Dendritic cell treated with granulocyte-macrophage colony-stimulating factor and Interleukin-4, amounts not matched to agents 40 ng/mL and 50 ng/mL, for 4 days (primary cell): ENCODE measurements around the gene CNIH3.
"Not testable (repeated sequence)": the region's sequence is repeated elsewhere in the genome, so short reads cannot be mapped to it uniquely, and the experiment has no call there.

ENCODE experiments used
- H3K27ac Mint-ChIP-seq: one replicate; pipeline ENCODE4 v1.8.0; 2022; ENCODE audit warnings: mild to moderate bottlenecking, mixed read lengths
- H3K27me3 Mint-ChIP-seq: one replicate; pipeline ENCODE4 v1.8.0; 2022; ENCODE audit warnings: mild to moderate bottlenecking, mixed read lengths
- H3K36me3 Mint-ChIP-seq: one replicate; pipeline ENCODE4 v1.8.0; 2022; ENCODE audit warnings: low read depth, mixed read lengths
- H3K4me1 Mint-ChIP-seq: one replicate; pipeline ENCODE4 v1.8.0; 2022; ENCODE audit warnings: low read depth, mixed read lengths
- H3K4me3 Mint-ChIP-seq: one replicate; pipeline ENCODE4 v1.8.0; 2022; ENCODE audit warnings: mild to moderate bottlenecking, moderate library complexity, mixed read lengths
- H3K9me3 Mint-ChIP-seq: one replicate; pipeline ENCODE4 v1.8.0; 2022; ENCODE audit warnings: mixed read lengths
- intact Hi-C: fragments of 100-400 bp; cut with micrococcal nuclease; formaldehyde crosslinking; loops from one replicate; pipeline ENCODE4 v1.15.0; 2022

Gene CNIH3

GRCh38 chr1:224670506-224670905 is 54.4 kb downstream of the CNIH3 start:
- no peak overlapping the region for H3K4me3 Mint-ChIP-seq
- H3K9me3 Mint-ChIP-seq: no peaks in the 10 kb centered on the region
- H3K4me1 Mint-ChIP-seq: no peaks in the 10 kb centered on the region
- H3K36me3 Mint-ChIP-seq: no peaks in the 10 kb centered on the region
- intact Hi-C loops: no loop called here
- H3K27me3 Mint-ChIP-seq: peaks cover 5% of the 10 kb centered on the region
- H3K27ac Mint-ChIP-seq: no peak overlapping the region

GRCh38 chr1:224671076-224671475 is 55.0 kb downstream of the CNIH3 start:
- H3K27me3 Mint-ChIP-seq: peaks cover 5% of the 10 kb centered on the region
- no peak overlapping the region for H3K4me3 Mint-ChIP-seq
- H3K27ac Mint-ChIP-seq: no peak overlapping the region
- H3K9me3 Mint-ChIP-seq: no peaks in the 10 kb centered on the region
- no peaks in the 10 kb centered on the region for H3K4me1 Mint-ChIP-seq
- H3K36me3 Mint-ChIP-seq: no peaks in the 10 kb centered on the region
- intact Hi-C loops: no loop called here

GRCh38 chr1:224673141-224673540 is 57.0 kb downstream of the CNIH3 start:
- Mint-ChIP-seq H3K27me3 (peaks cover 5% of the 10 kb centered on the region), H3K4me3 (no peak overlapping the region), H3K36me3 (no peaks in the 10 kb centered on the region), H3K4me1 (no peaks in the 10 kb centered on the region), H3K27ac (no peak overlapping the region), H3K9me3 (no peaks in the 10 kb centered on the region)
- intact Hi-C loops: no loop called here

GRCh38 chr1:224675590-224675989 is 59.5 kb downstream of the CNIH3 start:
- H3K4me1 Mint-ChIP-seq: no peaks in the 10 kb centered on the region
- peaks cover 5% of the 10 kb centered on the region for H3K27me3 Mint-ChIP-seq
- intact Hi-C loops: no loop called here
- no peaks in the 10 kb centered on the region for H3K36me3 Mint-ChIP-seq
- H3K4me3 Mint-ChIP-seq: no peak overlapping the region
- H3K9me3 Mint-ChIP-seq: no peaks in the 10 kb centered on the region
- H3K27ac Mint-ChIP-seq: no peak overlapping the region

DNA sequence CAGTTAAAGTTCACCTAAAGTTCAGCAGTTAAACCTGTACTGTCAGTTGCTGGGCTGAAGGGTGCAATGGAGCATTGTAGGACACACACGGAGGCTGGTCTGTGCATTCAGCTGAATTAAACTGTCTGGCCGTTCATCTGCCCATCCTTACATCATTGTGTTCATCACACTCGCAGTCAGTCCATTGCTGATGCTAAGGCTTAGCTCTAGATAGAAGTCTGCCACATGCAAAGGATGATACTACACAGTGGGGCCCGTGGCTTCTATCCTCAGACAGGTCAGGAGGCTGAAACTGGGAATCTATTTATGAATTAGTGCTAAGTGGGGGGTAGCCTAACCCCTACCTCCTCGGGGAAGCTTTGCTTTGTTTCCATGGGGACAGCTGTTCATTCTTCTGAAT is 60.4 kb downstream of the CNIH3 start:
- Mint-ChIP-seq H3K4me1 (no peaks in the 10 kb centered on the region), H3K36me3 (no peaks in the 10 kb centered on the region), H3K9me3 (no peaks in the 10 kb centered on the region), H3K27me3 (peaks cover 5% of the 10 kb centered on the region), H3K27ac (no peak overlapping the region), H3K4me3 (no peak overlapping the region)
- intact Hi-C loops: no loop called here

GRCh38 chr1:224678168-224678567 is 62.1 kb downstream of the CNIH3 start:
- H3K27me3 Mint-ChIP-seq: peaks cover 5% of the 10 kb centered on the region
- H3K9me3 Mint-ChIP-seq: no peaks in the 10 kb centered on the region
- no peaks in the 10 kb centered on the region for H3K4me1 Mint-ChIP-seq
- no peak overlapping the region for H3K4me3 Mint-ChIP-seq
- intact Hi-C loops: no loop called here
- no peak overlapping the region for H3K27ac Mint-ChIP-seq
- H3K36me3 Mint-ChIP-seq: no peaks in the 10 kb centered on the region

GRCh38 chr1:224679606-224680005 is 63.5 kb downstream of the CNIH3 start:
- Mint-ChIP-seq H3K36me3 (no peaks in the 10 kb centered on the region), H3K9me3 (no peaks in the 10 kb centered on the region), H3K27me3 (no peaks in the 10 kb centered on the region), H3K4me1 (no peaks in the 10 kb centered on the region), H3K27ac (no peak overlapping the region), H3K4me3 (no peak overlapping the region)
- intact Hi-C loops: no loop called here

DNA sequence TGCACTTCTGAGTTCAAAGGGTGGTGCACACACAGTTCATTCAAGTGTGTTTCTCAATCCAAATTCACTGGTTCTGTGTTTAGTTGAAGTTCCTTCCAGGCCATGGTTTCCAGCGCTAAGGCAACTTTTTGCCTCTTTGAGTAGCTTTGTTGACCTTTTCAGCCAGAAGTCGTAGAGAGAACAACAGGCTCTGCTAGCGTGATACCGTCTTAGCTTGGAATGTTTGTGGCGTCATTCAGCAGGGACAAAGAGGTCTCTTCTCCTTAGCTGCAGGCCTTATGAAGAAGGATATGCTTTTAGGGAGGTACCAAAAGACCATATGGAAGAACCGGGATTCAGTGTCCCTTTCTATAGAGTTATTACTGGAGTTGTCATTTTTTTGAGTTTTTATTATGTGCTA is 65.7 kb downstream of the CNIH3 start:
- no peak overlapping the region for H3K4me3 Mint-ChIP-seq
- H3K27me3 Mint-ChIP-seq: peaks cover 2% of the 10 kb centered on the region
- no peak overlapping the region for H3K27ac Mint-ChIP-seq
- intact Hi-C loops: no loop called here
- no peaks in the 10 kb centered on the region for H3K4me1 Mint-ChIP-seq
- no peaks in the 10 kb centered on the region for H3K9me3 Mint-ChIP-seq
- no peaks in the 10 kb centered on the region for H3K36me3 Mint-ChIP-seq

DNA sequence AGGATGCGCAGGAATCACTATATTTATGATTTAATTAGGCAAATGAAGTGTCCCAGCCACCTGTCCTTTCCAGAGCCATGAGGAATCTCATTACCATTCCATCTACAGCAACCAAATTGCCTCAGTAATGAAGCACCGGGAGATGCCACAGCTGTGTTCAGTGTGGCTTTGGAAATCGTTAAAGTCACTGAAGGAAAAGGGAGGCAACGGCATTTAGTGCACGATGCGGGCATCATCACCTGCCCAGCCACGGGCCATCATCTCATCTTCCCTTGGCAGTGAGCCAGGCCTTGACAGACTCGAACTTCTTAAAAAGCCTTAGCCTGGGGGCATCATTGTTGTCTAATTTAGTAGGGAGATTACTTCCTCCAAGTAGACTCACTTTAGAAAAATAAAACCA is 67.8 kb downstream of the CNIH3 start:
- H3K36me3 Mint-ChIP-seq: no peaks in the 10 kb centered on the region

DNA sequence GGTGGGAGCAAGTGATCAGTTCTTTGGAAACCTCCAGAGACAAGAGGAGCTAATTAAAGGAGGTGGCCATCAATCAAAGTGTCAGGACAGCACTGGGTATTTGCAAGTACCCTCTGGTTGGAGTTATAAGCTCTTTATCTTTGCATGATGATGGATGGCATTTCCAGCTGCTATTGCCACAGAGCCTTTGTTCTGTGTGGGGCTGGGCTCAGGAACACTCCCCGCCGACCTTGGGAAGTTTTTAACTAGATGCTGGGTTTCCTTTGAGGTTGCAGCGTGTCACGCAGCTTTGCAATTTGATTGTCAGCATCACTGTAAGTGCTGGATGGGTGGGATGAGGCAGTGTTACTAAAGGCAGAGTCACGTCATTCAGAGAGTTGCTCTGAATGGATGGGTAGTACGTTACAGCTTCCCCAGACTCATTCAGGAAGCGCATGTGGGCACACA is 68.9 kb downstream of the CNIH3 start:
- Mint-ChIP-seq H3K4me1 (no peaks in the 10 kb centered on the region), H3K27me3 (peaks cover 2% of the 10 kb centered on the region), H3K36me3 (no peaks in the 10 kb centered on the region), H3K4me3 (no peak overlapping the region), H3K9me3 (no peaks in the 10 kb centered on the region), H3K27ac (no peak overlapping the region)
- intact Hi-C loops: no loop called here

More for the DNA sequence above, 67.8 kb downstream of the CNIH3 start:
- Mint-ChIP-seq H3K4me3 (no peak overlapping the region), H3K4me1 (no peaks in the 10 kb centered on the region), H3K27ac (no peak overlapping the region), H3K27me3 (peaks cover 2% of the 10 kb centered on the region), H3K9me3 (no peaks in the 10 kb centered on the region)
- intact Hi-C loops: no loop called here

GRCh38 chr1:224686140-224686539 is 70.0 kb downstream of the CNIH3 start:
- H3K27me3 Mint-ChIP-seq, intact Hi-C loops, H3K9me3 Mint-ChIP-seq, H3K4me3 Mint-ChIP-seq, H3K4me1 Mint-ChIP-seq, H3K36me3 Mint-ChIP-seq, H3K27ac Mint-ChIP-seq: not testable (repeated sequence)

- H3K36me3 Mint-ChIP-seq: no peaks in the 10 kb centered on the region
- H3K4me1 Mint-ChIP-seq: no peaks in the 10 kb centered on the region
- no peak overlapping the region for H3K4me3 Mint-ChIP-seq
- intact Hi-C loops: no loop called here
- no peak overlapping the region for H3K27ac Mint-ChIP-seq
- peaks cover 2% of the 10 kb centered on the region for H3K27me3 Mint-ChIP-seq
- H3K9me3 Mint-ChIP-seq: no peaks in the 10 kb centered on the region
Measured at GRCh38 chr1:224687465-224687864, 71.3 kb downstream of the CNIH3 start.

DNA sequence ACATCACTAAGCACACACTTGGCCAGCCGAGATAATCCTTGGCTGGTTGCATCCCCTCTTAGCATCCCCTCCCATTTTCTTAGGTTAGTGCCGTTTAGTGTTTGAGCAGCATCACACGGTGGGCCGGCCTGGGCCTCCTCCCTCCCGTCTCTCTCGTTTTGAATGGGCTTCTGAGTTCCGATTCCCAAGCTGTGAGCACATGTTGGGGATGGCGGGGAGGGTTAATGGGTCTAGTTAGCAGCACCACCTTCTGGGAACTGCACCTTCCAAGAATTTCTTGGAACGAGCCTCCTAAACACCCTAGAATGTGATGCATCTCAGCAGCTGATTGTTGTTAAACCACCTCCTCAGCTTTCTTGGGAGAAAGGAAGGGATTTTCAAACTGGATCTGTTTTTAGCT is 73.3 kb downstream of the CNIH3 start:
- no peaks in the 10 kb centered on the region for H3K4me1 Mint-ChIP-seq
- H3K4me3 Mint-ChIP-seq: no peak overlapping the region
- intact Hi-C loops: no loop called here
- H3K36me3 Mint-ChIP-seq: no peaks in the 10 kb centered on the region
- peaks cover 2% of the 10 kb centered on the region for H3K27me3 Mint-ChIP-seq
- no peak overlapping the region for H3K27ac Mint-ChIP-seq
- H3K9me3 Mint-ChIP-seq: no peaks in the 10 kb centered on the region

DNA sequence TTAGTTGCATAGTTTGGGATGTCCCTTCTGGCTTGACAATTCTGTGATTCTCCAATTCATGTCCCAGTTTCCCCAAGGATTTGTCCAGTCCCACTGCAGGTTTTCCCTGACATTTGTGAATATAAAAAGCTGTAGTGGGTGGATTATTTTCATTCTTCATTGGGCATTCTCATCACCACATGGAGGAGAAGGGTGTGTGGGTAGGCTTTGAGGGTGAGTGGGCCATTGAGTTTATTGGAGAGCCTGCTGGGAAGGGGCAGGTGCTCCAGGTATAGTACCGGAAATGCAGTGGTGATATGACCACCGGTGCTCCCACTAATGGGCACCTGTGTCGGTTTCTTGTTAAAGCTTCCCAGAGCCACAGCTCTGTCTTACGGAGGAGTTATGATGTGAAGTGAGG is 74.5 kb downstream of the CNIH3 start:
- Mint-ChIP-seq H3K27me3 (no peaks in the 10 kb centered on the region), H3K36me3 (no peaks in the 10 kb centered on the region), H3K9me3 (no peaks in the 10 kb centered on the region)

GRCh38 chr1:224691148-224691925 is 75.2 kb downstream of the CNIH3 start:
- H3K36me3 Mint-ChIP-seq: no peaks in the 10 kb centered on the region
- no peak overlapping the region for H3K27ac Mint-ChIP-seq
- intact Hi-C loops: no loop called here
- H3K4me3 Mint-ChIP-seq: no peak overlapping the region
- no peaks in the 10 kb centered on the region for H3K4me1 Mint-ChIP-seq
- peaks cover 2% of the 10 kb centered on the region for H3K27me3 Mint-ChIP-seq
- no peaks in the 10 kb centered on the region for H3K9me3 Mint-ChIP-seq

More for the DNA sequence above, 74.5 kb downstream of the CNIH3 start:
- intact Hi-C loops: no loop called here
- H3K4me1 Mint-ChIP-seq: no peaks in the 10 kb centered on the region
- H3K27ac Mint-ChIP-seq: no peak overlapping the region
- H3K4me3 Mint-ChIP-seq: no peak overlapping the region
